ENCODE measurements around the gene HMBS.

- TF ChIP-seq CTCF (IDR thresholded peaks at IDR 0.05 in 4 of 5, conservative IDR thresholded peaks at IDR 0.05 in 1 of 5), result no peak
- TF ChIP-seq POLR2A (IDR thresholded peaks at IDR 0.05), result no peak
Observed at GRCh38 chr11:119117004-119117706, 32.5 kb downstream of the HMBS start.

Data from gastrocnemius medialis (tissue), 4 donors.